Peyer's patch (tissue), 4 donors: ENCODE results near the gene NEUROG2.

Experiments used
- POLR2A ChIP-seq, 2 donors: fragments of 450-650 bp; IDR thresholded peaks; one replicate each; pipeline ENCODE4 v1.5.1; 2017; ENCODE audit warnings: antibody characterized with exemption in 2 of 2, mild to moderate bottlenecking in 2 of 2, moderate library complexity in 2 of 2
- TF ChIP-seq, protein P1 (sequence below), 6 experiments: fragments of 450-650 bp in 4 of 6; fragments of 200-600 bp in 2 of 6; sonication (generic) in 1 of 6; IDR thresholded peaks; one replicate each; pipeline ENCODE4 v1.5.1; 2017 to 2019; ENCODE audit warnings: antibody characterized with exemption in 6 of 6, mild to moderate bottlenecking in 3 of 6, moderate library complexity in 1 of 6

DNA sequence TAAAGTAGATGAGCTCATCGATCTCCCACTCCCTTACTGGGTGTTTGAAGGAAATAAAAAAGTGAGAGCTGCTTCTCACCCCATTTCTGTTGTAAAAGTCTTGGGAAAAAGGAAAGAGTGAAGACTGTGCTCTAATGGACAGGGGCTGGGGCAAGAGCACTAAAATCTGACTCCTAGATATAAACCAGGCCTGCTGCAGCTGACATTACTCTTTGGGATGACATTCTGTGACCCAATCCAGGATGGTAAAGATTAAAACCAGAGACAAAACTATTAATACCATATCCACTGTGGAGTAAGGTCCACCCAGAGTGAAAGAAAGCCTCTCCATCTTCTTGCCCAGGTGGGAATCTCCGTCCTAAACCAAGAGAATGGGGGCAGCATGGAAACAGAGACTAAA, 20.1 kb upstream of the NEUROG2 start:
- TF ChIP-seq, protein P1, sequence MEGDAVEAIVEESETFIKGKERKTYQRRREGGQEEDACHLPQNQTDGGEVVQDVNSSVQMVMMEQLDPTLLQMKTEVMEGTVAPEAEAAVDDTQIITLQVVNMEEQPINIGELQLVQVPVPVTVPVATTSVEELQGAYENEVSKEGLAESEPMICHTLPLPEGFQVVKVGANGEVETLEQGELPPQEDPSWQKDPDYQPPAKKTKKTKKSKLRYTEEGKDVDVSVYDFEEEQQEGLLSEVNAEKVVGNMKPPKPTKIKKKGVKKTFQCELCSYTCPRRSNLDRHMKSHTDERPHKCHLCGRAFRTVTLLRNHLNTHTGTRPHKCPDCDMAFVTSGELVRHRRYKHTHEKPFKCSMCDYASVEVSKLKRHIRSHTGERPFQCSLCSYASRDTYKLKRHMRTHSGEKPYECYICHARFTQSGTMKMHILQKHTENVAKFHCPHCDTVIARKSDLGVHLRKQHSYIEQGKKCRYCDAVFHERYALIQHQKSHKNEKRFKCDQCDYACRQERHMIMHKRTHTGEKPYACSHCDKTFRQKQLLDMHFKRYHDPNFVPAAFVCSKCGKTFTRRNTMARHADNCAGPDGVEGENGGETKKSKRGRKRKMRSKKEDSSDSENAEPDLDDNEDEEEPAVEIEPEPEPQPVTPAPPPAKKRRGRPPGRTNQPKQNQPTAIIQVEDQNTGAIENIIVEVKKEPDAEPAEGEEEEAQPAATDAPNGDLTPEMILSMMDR (IDR thresholded peaks at IDR 0.05) = no peak
- no peak for TF ChIP-seq POLR2A (IDR thresholded peaks at IDR 0.05)
